ENCODE data around the gene TMEM147.

The TMEM147 gene

DNA sequence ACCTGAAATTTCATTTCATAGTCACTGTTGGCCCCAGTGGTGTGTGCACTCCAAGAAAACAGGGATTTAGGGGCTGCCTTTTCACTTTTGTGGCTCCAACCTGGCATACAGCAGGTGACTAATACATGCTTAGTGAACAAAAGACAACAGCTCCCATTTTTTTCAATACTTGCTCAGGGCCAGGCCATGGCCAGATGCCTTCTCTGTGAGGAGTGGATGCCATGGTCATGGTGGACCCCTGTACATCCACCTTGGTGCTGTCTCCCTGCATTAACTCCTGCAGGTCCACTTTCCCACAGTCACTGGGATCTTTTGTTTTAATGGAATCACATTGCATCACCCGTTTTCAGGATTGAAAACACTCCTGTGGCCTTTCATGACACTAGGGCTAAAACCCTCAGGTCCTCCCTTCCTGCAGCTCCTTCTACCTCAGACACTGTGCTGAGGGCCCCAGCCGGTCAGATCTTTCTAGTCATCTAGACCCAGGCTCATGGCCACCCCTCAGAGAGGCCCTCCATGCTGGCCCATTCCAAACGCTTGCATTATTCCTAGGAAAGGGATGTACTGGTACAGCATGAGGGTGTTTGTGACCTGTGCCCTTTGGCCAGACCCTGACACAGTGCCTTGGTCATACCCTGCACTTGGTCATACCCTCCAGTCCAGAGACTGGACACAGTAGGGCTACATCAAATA, 1.2 kb upstream of the TMEM147 start:
- DNase-seq (ENCODE audit: extremely low read depth in 1 of 2, low read depth in 1 of 2) = no peak

DNA sequence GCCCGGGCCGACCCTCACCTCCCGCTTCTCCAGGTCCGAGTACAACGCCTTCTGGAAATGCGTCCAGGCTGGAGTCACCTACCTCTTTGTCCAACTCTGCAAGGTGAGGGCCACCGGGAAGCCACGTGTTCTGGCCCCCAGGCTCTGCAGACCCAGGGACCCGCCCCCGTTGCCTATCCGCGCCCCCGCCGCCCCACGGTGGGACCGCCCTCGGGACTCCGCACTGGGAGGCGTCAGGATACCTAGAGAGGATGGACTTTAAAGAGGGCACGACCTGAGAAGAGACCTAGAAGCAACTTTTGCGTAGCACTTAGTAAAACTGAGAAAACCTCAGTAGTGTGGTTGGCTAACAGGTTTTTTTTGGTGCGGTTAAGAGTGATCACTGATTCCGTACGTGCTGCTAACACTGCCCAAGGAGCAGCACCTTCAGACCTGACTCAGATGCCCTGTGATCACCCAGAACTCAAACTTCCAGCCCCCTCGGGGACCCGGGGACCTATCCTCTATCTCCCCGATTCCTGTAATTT, 492 bp downstream of the TMEM147 start:
- DNase-seq (ENCODE audit: extremely low read depth in 1 of 2, low read depth in 1 of 2) = peak in 1 of 2 donors; percentile 26

DNA sequence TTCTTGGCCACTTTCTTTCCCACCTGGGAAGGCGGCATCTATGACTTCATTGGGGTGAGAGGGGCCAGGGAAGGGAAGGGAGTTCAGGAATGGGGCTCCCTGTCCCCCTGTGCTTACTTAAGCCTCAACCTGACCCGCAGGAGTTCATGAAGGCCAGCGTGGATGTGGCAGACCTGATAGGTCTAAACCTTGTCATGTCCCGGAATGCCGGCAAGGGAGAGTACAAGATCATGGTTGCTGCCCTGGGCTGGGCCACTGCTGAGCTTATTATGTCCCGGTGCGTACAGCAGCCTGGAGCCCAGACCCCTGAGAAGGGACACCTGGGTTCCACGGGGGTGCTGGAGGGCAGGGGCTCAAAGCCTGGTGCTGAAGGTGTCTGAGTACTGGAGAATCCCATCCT, 1.1 kb downstream of the TMEM147 start:
- DNase-seq (ENCODE audit: extremely low read depth in 1 of 2, low read depth in 1 of 2) = no peak

DNA sequence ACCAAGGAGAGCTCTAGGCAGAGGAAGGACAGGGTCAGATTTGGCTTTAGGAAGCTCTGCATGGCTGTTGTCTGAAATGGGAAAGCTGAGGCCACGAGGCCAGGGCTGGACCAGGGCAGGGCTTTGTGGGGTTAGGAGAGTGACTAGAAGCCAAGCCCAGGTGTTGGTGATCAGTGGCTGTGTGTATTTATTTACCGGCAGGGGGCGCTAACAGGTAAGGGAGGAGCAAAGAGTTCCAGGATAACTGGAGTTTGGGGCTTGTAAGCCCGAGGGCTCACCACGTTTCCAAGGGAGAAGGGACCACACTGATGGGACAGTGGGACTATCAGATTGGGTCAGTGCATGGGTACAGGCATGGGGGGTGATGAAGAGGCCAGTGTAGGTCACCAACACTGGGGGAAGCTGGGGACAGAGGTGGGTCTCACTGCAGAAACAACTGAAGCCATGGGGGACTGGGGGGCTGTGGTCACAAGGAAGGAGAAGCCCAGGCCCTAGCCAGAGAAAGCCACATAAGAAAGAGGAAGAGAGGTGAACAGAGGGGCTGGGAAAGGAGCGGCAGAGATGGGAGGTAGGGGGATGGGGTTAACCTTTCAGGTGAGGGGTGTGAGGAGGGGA, 3.9 kb downstream of the TMEM147 start:
- peak; percentile 21 to 26 for DNase-seq (ENCODE audit: extremely low read depth in 1 of 2, low read depth in 1 of 2)

DNA sequence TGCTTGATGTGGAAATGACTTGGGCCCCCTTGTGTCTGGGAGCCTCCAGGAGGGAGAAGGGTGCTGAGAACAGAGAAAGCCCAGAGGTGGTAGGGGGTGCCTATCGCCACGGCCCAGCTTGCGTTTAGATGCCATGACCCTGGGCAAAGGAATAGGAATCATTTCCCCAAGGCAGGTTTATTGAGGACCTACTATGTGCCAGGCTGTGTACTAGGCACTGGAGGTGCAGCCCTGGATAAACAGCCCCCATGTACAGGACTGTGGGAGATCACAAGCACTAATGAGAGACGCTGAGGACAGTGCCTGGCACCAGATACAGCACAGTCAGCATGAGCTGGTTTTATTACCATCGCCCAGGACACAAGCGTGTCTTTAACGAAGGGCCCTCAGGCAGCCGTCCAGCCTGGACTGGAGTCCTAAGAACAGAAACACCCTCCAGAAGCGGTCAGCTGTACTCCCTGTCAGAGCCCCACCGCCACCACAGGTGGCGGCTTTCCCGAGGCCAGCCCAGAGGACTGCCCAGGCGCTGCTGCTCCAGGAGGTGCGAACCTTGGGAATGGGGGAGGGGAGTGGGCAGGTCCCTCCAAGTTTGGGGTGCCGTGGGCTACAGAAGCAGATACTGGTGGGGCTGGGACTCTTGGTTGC, 4.6 kb downstream of the TMEM147 start:
- DNase-seq (ENCODE audit: extremely low read depth in 1 of 2, low read depth in 1 of 2) = no peak

DNA sequence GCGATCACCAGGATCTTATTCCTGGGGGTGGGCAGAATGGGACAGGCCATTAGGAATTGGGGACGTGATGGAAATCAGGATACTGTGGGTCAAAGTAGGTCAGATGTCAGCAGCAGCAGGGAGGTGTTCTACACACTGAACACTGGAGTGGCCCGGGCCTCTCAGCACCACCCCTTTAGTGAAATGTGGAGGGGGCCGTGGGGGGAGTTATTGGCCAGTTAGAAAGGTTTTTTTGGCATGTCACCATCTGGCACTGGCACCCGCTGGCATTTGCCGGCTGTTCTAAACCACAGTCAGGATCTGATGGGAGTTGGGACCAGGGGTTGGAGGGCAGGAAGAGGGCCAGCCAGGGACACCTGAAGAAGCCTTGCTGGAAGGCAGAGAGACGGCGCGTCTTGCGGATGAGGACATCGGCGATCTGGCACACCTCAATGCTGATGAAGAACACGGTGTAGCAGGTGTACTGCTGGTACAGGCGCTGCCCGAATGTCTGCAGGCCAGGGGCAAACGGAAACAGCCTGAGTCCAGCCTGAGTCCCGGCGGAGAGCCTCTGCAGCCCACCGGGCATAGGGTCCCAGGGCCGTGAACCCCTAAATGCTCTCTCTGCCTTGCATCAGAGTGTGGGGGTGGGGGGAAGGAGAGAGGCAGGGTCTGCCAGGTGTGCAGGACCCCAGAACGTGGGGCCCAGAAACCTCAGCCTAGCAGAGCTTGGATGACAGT, 5.8 kb downstream of the TMEM147 start:
- no peak for DNase-seq (ENCODE audit: extremely low read depth in 1 of 2, low read depth in 1 of 2)

DNA sequence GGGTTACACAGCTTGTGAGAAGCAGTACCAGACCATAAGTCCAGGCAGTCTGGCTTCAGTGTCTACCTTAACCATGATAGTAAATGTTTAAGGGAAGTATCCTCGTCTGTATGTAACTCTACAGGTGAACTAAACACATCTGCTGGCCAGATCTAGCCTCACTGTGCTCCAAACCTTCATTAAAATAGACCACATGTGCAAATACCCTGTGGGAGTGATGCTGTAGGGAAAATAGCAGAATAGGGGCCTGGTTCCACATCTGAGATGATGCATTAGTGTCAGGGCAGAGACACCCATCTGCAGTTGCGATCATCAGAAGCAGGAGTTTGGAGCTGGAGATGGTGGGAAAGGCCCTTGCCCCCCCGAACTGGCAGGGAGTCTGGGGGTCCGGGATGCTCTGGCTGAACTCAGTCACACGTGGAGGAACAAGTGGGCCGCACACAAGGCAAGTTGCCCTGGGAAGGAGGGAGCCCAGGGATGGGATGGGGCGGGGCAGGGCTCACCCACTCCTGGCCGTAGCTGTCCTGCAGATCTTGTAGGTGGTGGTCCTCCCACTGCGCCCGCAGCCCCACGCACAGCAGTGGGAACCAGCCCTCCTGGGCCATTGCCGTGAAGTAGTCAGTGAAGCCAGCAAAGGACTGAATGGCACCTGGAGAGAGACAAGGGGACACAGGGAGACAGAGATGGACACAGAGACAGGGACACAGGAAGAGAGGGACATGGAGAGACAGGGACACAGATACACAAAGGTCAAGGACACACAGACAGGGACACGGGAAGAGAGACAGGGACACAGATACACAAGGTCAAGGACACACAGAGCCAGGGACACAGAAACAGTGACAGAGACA, 7.3 kb downstream of the TMEM147 start:
- DNase-seq (ENCODE audit: extremely low read depth in 1 of 2, low read depth in 1 of 2) = no peak

DNA sequence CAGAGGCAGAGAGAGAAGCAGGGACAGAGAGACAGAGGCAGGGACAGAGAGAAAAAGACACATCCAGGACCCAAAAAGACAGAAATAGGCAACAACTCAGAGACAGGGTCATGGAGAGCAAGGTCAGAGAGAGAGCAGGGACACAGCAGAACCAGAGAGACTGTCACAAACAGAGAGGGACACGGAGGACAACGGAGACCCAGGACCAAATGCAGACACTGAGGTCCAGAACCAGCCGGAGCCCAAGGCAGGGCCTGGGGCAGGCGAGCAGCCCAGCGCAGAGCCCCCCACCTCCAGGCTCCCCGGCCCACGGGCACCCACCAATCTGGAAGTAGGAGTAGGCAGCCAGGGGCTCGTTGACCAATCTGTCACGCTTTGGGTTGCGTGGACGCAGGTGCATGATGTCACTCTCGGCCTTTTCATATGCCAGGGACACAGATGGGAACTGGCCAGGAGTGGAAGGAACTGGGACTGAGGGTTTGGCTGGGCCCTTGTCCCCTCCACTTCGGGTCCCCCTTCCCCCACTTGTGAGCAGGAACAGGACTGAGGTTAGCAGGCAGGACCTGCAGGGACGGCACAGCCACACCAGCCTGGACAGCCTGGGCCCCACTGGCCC, 8.1 kb downstream of the TMEM147 start:
- no peak for DNase-seq (ENCODE audit: extremely low read depth in 1 of 2, low read depth in 1 of 2)

DNA sequence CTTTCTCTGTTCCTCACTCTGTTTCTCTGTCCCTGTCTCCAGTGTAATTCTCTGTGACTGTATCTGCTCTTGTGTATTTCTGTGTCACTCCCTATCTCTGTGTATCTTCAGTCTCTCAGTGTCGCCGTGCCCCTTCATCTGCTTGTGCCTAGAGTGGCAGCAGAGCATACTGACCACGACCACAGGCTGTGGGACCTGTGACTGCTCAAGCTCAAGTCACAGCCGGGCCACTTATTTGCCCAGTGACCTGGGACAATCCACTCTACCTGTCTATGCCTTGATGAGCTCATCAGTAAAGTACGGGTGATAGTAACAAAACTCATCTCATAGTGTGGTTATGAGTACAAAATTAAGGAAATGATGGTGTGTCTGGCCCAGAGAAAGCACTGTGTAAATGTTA, 8.7 kb downstream of the TMEM147 start:
- DNase-seq (ENCODE audit: extremely low read depth in 1 of 2, low read depth in 1 of 2) = no peak

DNA sequence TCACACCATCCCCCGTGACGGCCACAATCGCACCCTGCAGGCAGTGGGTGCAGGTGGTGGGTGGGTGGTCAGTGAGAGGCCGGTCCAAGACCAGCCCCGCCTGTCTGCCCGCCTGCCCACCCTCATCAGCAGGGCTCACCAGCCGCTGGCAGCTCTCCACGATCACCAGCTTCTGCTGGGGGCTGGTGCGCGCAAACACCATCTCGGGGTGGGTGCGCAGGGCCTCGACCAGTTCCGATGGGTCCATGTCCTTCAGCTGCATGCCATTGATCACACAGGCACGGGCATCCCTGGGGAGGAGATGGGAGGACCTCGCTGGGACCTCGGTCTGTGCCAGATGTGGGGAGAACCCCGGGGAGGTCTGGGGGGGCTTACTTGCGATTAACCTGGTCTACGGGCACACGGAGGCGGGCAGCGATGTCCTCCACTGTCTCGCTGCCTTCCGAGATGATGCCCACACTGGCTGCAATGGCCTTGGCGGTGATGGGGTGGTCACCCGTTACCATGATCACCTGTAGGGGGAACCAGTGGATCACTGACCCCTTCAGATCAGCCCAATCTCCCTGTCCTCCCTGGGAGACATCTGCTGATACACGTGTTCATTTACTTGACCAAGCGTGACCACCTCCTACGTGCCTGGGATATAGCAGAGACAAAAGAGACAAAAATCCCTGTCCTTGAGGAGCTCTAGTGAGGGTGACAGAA, 10.0 kb downstream of the TMEM147 start:
- DNase-seq (ENCODE audit: extremely low read depth in 1 of 2, low read depth in 1 of 2) = no peak

DNA sequence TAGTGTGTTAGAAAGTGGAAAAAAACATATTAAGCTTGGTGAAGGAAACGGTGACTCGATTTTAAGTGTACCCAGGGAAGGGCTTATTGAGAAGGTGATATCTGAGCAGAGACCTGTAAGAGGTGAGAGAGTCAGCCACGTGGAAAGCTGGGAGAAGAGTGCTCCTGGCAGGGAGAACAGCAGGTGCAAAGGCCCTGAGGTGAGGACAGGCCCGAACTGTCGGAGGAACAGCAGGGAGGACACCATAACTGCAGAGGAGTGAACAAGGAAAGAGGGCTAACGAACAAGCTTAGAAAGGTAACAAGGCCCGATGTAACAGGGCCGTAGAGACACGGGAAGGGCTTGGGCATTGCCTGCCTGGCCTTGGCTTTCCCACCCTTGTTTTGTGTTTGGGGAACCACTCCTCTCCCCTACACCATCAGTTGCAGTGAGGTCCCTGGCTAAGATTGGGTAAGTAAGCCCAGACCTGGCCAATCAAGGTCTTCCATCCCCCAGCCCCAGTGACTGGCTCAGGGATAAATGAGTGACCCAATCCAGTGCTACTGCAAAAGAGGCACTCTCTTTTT, 10.7 kb downstream of the TMEM147 start:
- DNase-seq (ENCODE audit: extremely low read depth in 1 of 2, low read depth in 1 of 2) = no peak

DNA sequence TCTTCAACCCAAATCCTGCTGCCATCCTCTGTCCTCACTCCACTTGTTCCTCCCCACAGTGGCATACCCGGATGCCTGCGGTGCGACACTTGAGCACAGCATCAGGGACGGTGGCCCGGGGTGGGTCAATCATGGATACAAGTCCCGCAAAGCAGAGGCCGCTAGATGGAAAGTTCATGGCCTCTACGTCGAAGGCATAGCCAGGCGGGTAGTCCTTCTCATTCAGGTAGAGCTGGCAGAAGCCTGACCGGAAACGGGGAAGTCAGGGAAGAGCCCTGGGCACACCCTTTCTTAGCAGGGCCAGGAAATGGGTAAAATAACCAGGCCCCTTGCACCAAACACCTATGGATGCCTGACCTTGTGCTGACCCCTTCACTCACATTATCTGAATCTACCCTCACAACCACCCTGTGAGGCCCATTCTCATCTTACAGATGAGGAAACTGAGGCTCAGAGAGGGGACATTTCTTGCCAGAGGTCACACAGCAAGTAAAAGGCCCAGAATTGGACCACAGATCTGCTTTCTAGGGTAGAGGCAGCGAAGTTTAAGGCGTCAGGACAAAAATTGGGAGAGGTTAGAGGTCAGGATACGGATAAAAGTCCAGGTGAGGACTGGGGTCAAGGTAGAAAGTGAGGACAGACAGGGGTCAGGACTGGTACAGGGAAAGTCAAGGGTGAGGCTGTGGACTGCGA, 11.6 kb downstream of the TMEM147 start:
- DNase-seq (ENCODE audit: extremely low read depth in 1 of 2, low read depth in 1 of 2) = no peak

DNA sequence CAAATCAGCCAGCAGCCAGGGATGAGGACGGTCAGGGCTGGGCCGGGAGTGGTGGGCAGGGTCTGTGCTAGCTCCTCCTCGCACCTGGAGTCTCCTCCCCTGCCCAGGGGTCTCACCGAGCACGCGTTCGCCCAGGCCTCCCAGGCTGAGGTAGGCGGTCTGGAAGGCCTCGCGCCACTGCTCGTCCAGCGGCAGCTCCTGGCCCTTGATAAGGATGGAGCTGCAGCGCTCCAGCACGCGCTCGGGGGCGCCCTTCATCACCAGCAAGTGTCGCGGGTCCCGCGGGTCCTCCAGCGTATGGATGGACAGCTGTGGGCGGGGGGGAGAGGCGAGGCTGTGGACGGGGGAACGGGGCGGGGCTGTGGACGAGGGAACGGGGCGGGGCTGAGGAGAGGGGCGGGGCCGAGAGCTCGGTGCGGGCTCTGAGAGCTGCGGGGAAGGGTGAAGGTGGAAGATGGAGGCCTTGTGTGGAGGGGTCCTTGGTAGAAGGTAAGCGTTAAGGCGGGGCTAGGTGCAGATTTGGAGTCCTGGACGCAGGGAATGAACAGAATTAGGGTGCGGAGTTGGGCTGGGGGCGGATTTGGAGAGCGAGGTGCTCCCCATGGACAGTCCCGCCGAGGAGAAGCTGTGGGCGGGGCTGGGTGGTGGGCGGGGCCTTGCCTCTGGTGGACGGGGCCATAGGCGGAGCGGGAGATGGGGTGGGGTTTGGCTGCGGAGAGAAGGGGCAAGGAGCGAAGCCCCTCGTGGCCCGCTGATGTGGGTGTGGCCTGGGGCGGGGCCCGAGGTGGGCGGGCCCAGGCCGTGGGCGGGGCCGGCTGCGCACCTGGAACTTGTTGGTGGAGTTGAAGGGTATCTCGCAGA, 12.3 kb downstream of the TMEM147 start:
- peak in 1 of 2 donors; percentile 30 for DNase-seq (ENCODE audit: extremely low read depth in 1 of 2, low read depth in 1 of 2)

DNA sequence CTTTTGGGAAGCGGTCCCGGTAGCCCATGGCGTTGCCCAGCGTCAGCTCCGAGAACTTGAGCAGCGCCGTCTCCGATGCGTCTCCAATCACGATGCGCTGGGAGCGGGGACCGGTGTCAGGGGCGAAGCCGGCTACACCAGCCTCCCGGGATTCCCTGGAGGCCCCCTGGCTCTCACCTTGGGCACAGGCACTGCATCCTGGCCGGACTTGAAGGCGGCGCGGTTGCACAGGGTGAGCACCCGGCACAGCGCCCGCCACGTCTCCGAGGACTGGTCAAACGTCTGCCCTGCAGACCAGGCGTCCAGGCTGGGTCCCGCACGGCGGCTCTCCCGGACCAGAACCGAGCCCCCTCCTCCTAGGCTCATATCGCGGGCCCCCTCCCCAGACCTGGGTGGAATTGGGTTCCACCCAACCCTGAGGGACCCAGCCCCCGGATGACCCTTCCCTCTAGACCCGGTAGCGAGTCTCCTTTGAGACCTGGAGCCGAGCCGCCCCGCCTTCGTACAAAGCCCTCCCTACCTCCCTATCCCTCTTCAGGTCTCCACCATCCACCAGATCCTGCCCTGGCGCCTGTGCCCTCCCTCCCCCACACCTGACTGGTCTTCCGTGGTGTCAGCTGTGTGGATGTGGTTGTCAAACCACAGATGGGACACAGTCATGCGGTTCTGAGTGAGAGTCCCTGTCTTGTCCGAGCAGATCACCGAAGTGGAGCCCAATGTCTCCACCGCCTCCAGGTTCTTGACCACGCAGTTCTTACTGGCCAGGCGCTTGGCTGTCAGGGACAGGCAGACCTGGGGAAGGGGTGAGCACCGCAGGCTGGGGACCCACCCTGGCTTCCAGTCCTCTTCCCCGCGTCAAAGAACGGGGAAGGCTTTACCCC, 13.2 kb downstream of the TMEM147 start:
- no peak for DNase-seq (ENCODE audit: extremely low read depth in 1 of 2, low read depth in 1 of 2)

DNA sequence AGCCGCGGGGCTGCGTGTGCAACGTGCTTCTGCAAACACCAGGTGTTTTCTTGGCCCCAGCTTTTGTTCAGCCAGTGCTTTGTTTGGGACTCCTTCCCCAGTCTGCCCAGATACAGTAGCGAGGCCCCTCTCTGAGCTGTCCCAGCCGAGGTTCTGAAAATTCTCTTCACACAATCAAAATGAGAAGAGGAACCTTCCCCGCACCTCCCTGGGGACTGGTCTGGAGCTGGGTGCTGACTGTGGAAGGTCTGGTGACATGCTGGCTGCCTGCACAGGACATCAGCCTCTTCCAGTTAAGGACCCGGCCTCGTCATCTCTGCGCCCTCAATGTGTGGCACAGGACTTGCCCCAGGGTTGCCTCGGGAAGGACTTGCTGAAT, 13.8 kb downstream of the TMEM147 start:
- no peak for DNase-seq (ENCODE audit: extremely low read depth in 1 of 2, low read depth in 1 of 2)

DNA sequence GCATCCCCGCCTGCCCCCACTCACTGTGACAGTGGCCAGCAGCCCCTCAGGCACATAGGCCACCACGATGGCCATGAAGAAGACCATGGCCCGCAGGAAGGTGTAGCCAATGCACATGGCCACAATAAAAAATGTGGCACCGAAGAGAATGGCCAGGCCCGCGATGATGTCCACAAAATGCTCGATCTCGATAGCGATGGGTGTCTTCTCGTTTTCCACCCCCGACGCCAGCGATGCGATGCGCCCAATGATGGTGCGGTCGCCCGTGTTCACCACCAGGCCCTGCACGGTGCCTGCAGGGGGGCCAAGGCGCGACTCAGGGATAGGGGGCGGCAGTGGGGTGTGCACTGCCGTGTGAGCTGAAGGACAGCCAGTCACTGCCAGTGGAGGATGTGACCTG, 14.4 kb downstream of the TMEM147 start:
- no peak for DNase-seq (ENCODE audit: extremely low read depth in 1 of 2, low read depth in 1 of 2)

DNA sequence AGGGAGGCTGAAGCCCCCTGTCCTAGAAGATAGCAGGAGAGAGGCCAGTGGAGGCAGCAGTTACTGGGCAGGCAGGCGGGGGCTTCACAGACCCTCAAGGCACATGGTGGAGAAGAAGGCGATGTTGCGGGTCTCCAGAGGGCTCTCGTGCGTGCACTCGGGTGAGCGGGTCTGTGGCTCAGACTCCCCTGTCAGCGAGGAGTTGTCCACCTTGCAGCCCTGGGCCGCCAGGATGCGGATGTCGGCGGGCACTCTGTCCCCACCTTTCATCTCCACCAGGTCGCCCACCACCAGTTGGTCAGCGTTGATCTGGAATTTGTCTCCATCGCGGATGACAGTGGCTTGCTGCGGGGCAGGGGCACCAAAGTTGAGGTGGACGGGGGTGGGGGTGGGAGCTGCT, 14.8 kb downstream of the TMEM147 start:
- DNase-seq (ENCODE audit: extremely low read depth in 1 of 2, low read depth in 1 of 2) = no peak

Measured in activated CD8-positive, alpha-beta memory T cell treated with anti-CD3 and anti-CD28 coated beads for 1 hour (primary cell).